Mononuclear cell (primary cell): ENCODE measurements around the gene PHF3. TPM values are rescaled to one million over a fixed set of nuclear protein-coding genes. Genes with fewer than 3 reads are reported as not detected.

ENCODE experiments used
- H3K27me3 ChIP-seq: 2 replicates; pipeline ENCODE4 v1.6.0; 2011; ENCODE audit warnings: low read length, control low read depth; ENCODE audit not compliant: insufficient read depth
- H3K4me1 ChIP-seq: 2 replicates; pipeline ENCODE4 v1.5.1; 2011; ENCODE audit warnings: mild to moderate bottlenecking, low read length, control low read depth; ENCODE audit not compliant: insufficient read depth
- H3K4me3 ChIP-seq: 2 replicates; pipeline ENCODE4 v1.5.1; 2011; ENCODE audit warnings: mild to moderate bottlenecking, low read length, moderate library complexity
- H3K9me3 ChIP-seq: 2 replicates; pipeline ENCODE4 v1.5.1; 2011; ENCODE audit warnings: low read depth, mild to moderate bottlenecking, control low read depth, low read length
- total RNA-seq: library from RNA; depleted of rRNA; stranded (reverse); fragments of >200 nt; gene quantifications from one replicate; pipeline ENCODE4 v1.2.3, GENCODE V29; 2012

PHF3 gene
- total RNA-seq, 1 donor, result 189 TPM

DNA sequence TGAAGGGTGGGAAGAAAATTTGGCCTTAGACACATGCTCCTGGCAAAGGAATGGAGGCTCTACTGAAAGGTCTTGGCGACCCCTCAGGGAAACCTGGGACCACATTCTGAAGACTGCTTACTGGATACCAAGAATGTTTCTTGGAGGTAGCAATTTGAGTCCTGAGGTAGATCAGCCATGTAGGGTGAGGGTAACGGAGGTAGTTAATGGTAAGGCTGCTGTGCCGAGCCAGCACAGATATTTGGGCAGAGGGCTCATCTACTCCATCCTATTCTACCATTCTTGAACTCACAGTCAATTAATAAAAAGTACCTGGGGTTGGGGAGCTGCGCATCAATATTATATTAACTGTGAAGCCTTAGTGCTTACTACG lies 401 bp upstream of the PHF3 start:
- Histone ChIP-seq H3K9me3 (no peaks in the 10 kb centered on the region), H3K4me3 (peak overlapping the region; percentile 70), H3K4me1 (peaks cover 9% of the 10 kb centered on the region), H3K27me3 (no peaks in the 10 kb centered on the region)

DNA sequence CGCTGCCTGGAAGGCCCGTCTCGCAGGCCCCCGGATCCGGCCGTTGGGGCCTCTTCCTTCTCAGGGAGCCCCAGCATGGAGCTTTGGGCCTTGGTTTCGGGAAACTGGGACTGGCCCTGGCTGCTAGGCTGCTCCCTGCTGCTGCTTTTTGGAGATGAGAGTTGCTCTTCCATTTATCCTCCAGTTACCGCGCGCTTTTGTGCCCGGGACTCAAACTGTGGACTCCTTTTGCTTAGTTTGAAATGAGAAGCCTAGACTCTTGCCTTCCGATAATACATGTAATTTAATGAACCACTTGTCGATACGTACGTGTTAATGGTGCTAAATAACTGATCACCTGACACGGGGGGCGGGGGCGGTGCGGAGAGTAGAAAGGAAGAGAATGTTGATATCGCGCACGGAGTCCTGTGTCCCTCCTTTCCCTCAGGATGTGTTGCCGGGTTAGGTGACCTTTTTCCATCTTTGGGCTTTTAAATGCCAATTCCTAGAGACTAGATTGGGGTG lies 968 bp downstream of the PHF3 start:
- Histone ChIP-seq H3K4me3 (peak overlapping the region; percentile 70), H3K9me3 (no peaks in the 10 kb centered on the region), H3K27me3 (no peaks in the 10 kb centered on the region), H3K4me1 (peaks cover 10% of the 10 kb centered on the region)

DNA sequence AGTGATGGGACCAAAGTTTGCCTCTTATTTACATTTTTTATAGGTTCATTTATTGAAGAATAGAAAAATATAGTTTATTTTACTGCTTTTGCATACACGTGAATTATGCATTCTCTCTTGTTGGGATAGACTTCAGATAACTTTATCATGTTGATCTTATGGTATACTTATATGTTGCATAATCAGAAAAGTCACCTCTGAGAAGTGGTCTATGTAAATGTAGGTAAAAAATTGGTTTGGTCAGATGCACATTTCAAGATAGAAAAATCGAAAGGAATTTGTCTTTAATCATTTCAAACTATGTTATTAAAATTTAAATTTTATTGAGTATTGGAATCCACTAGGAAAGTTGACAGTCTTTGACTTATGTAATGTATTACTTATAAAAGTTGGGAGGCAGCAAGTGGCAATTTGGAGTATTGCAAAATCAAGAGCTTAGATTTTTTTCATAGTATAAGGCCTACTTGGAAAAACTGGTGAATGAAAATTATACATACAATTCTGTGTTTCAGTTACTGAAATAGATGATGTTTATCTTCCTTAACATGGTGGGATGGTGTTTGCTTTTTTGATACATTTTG lies 2.4 kb downstream of the PHF3 start:
- H3K4me1 ChIP-seq, result peaks cover 12% of the 10 kb centered on the region
- H3K9me3 ChIP-seq, result no peaks in the 10 kb centered on the region
- H3K4me3 ChIP-seq, result no peak overlapping the region
- H3K27me3 ChIP-seq, result no peaks in the 10 kb centered on the region

DNA sequence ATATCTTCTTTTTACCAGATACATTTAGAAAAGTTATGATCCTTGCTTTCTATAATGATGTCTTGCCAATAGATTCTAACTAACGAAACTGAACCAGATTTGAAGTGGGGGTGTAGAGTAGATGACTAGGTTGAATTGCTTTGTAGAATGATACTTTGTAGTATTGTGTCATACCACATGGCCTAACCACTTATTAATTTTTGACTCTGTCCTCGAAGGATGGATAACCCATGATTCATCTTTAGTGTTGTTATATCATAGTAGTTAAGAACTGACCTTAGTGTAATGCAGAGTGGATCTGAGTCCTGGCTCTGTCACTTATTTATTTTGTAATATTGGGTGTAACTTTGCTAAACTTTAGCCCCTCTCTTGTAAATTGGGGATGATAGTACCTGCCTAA lies 4.5 kb downstream of the PHF3 start:
- Histone ChIP-seq H3K4me3 (no peak overlapping the region), H3K4me1 (peaks cover 16% of the 10 kb centered on the region), H3K27me3 (no peaks in the 10 kb centered on the region), H3K9me3 (no peaks in the 10 kb centered on the region)

DNA sequence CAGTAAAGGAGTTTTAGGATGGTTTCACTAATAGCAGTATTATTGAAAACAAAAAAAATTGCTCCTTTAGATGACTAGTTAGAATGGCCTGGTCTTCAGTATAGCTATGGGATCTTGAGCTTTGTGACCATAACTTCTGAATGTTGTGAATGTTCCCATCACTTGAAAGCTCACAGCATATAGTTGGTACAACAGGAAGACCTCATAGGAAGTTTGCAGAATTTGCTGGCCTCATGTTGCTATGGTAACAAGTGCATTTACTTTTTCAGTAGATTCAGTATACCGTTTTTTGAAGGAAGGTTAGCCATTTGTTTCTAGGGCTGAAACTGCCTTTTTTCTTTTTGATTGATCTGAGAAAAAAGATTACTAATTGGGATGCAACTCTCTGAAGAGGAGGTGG lies 8.3 kb downstream of the PHF3 start:
- Histone ChIP-seq H3K4me3 (no peak overlapping the region), H3K27me3 (no peaks in the 10 kb centered on the region), H3K4me1 (peaks cover 18% of the 10 kb centered on the region), H3K9me3 (no peaks in the 10 kb centered on the region)

DNA sequence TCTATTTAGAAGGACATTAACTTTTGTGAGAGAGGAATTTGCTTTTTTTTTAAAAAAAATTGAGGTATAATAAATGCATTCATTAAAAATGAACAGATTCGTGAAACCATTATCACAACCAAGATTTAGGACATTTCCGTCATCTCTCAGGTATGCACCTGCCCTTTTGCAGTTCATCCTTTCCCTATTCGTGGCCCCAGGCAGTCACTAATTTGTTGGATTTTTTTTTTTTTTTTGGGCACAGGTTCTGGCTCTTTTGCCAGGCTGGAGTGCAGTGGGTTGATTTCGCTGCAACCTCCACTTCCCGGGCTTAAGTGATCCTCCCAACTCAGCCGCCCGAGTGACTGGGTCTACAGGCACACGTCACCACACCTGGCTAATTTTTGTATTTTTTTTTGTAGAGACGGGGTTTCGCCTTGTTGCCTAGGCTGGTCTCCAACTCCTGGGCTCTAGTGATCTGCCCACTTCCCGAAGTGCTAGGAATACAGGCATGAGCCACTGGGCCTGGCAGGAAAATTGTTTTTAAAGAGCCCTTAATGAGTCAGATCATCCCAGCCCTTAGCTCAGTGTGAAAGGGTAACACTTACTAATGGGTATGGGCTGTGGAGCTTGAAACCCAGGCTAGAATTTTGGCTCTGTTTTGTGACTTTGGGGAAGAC lies 9.2 kb downstream of the PHF3 start:
- Histone ChIP-seq H3K4me1 (peaks cover 25% of the 10 kb centered on the region), H3K27me3 (no peaks in the 10 kb centered on the region), H3K9me3 (no peaks in the 10 kb centered on the region)

DNA sequence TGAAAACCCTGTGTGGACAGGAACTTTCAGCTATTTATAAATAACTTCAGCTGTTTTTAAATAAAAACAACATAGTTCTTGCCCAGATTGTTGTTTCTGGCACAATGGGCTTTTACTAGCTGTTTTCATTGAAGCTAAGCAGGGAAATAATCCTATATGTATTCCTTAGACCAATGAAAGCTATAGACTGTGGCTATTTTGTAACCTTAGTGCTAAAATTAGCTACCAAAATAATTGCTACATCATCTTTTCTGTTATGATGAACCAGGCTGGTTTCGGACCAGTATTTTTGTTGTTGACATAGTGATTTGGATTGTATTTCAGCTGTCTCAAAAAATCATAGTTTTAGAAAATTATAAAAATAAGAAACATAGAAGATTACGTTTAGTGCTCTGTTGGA lies 13.7 kb downstream of the PHF3 start:
- Histone ChIP-seq H3K27me3 (no peaks in the 10 kb centered on the region), H3K4me1 (peaks cover 24% of the 10 kb centered on the region), H3K4me3 (no peak overlapping the region), H3K9me3 (no peaks in the 10 kb centered on the region)

More for the DNA sequence above, 9.2 kb downstream of the PHF3 start:
- no peak overlapping the region for H3K4me3 ChIP-seq

DNA sequence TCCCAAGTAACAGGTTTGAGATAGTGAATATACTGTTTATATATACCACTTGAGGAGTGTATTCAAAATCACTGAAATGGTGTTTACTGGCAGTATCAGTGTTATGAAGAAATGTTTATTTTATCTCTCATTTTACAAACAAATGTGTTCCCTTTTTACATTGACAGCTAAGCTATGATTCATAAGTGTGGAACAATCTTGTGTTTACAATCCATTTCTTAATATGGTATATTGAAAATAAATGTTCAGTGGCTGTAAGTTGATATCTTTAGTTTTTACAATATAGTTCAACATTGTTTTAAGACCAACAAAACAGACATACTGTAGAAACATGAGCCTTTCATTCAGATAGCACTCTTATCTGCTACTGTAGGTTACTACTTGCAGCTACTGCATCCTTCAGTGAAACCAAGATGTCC lies 14.3 kb downstream of the PHF3 start:
- H3K4me3 ChIP-seq, result no peak overlapping the region
- H3K9me3 ChIP-seq, result no peaks in the 10 kb centered on the region
- peaks cover 25% of the 10 kb centered on the region for H3K4me1 ChIP-seq
- no peaks in the 10 kb centered on the region for H3K27me3 ChIP-seq

DNA sequence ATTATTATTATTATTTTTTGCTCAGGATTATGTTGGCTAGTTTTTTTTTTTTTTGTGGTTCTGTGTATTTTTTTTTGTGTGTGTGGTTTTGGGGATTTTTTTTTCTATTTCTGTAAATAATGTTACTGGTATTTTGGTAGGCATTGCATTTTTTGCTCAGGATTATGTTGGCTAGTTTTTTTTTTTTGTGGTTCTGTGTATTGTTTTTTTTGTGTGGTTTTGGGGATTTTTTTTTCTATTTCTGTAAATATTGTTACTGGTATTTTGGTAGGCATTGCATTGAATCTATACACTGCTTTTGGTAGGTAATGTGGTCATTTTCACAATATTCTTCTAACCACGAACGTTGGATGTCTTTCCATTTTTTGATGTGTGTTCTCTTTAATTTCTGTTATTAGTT lies 17.4 kb downstream of the PHF3 start:
- no peak overlapping the region for H3K4me3 ChIP-seq
- H3K9me3 ChIP-seq, result no peaks in the 10 kb centered on the region
- no peaks in the 10 kb centered on the region for H3K27me3 ChIP-seq
- peaks cover 24% of the 10 kb centered on the region for H3K4me1 ChIP-seq

DNA sequence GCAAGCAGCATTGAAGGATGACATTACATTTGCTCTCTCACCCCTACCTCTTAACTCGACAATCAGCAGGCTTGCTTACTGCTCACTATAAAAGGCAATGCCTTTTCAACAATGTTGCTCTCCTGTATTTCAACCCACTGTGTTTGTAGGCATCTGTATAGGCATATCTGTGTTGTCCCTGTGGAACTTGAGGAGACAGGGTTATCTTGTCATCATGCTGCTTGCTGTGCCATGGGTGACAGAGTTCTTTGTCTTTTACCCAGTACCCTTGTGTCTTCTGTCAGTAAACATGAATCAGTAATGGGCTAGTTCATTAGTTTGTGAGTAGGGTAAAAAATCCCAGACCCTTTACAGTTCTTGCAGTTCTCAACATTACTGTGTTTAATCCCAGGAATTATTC lies 25.2 kb downstream of the PHF3 start:
- Histone ChIP-seq H3K4me3 (no peak overlapping the region), H3K9me3 (no peaks in the 10 kb centered on the region), H3K4me1 (peaks cover 18% of the 10 kb centered on the region), H3K27me3 (no peaks in the 10 kb centered on the region)

DNA sequence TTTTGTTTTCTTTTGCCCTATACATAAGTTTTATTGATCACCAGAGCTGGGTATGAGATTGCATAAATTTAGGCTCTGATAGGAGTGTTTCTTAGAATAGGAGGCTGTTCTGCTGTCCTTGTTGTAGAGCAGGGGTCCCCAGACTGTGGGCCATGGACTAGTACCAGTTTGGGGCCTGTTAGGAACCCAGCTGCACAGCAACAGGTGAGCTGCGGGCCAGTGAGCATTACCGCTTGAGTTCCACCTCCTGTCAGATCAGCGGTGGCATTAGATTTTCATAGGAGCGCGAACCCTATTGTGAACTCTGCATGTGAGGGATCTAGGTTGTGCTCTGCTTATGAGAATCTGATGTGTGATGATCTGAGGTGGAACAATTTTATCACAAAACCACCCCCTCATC lies 26.2 kb downstream of the PHF3 start:
- H3K4me3 ChIP-seq, result no peak overlapping the region
- no peaks in the 10 kb centered on the region for H3K9me3 ChIP-seq
- peaks cover 18% of the 10 kb centered on the region for H3K4me1 ChIP-seq
- no peaks in the 10 kb centered on the region for H3K27me3 ChIP-seq

DNA sequence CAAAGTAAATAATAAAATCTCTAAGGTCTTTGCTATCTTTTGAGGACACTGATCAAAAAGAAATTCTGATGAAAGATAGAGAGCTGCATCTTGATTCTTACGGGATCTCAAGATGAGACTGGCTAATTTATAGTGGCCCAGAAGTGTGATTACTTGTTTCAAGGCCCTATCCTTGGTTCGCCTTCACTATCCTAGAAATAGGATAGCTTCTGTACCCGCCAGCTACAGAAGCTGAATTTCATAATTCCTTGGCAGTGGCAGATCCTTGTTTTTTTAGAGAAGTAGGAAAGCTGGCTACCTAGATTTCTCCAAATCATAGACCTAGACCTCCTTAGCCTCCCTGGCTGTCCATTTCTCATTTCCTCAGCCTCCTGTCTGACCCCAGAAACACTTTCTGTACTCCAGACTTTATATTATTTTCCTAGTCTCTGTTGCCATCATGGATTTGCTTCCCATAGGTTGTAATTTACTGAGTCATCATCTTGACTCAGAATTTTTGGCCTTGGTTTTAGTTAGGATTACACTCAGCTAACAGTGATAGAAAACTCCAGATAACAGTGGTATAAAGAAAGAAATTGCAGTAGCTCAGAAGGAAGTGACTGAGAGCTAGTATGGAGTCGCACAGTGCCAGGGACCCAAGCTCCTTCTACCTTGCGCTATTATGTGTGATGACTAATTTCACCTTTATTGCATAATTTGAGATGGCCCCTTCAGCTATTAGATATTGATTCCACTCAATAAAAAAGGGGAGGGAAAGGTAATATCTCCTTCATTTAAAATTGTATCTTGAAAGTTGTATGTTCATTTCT lies 27.7 kb downstream of the PHF3 start:
- no peaks in the 10 kb centered on the region for H3K27me3 ChIP-seq
- no peaks in the 10 kb centered on the region for H3K9me3 ChIP-seq
- H3K4me1 ChIP-seq, result peaks cover 18% of the 10 kb centered on the region
- H3K4me3 ChIP-seq, result no peak overlapping the region

DNA sequence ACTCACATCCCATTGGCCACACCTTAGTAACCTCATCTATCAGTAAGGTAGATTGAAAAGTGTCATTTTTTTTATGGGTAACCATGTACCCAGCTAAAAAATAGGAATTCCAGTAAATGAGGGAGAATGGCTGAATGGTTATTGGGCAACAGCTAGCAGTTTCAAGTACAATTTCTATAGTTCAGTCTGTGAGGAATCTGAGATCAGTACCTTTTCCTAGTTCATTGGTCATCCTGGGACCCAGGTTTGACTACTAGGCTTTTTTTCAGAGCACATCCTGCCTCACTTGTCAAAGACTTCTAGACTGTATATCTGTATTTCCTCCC lies 28.3 kb downstream of the PHF3 start:
- H3K4me3 ChIP-seq, result no peak overlapping the region
- H3K27me3 ChIP-seq, result no peaks in the 10 kb centered on the region
- H3K4me1 ChIP-seq, result peaks cover 14% of the 10 kb centered on the region

DNA sequence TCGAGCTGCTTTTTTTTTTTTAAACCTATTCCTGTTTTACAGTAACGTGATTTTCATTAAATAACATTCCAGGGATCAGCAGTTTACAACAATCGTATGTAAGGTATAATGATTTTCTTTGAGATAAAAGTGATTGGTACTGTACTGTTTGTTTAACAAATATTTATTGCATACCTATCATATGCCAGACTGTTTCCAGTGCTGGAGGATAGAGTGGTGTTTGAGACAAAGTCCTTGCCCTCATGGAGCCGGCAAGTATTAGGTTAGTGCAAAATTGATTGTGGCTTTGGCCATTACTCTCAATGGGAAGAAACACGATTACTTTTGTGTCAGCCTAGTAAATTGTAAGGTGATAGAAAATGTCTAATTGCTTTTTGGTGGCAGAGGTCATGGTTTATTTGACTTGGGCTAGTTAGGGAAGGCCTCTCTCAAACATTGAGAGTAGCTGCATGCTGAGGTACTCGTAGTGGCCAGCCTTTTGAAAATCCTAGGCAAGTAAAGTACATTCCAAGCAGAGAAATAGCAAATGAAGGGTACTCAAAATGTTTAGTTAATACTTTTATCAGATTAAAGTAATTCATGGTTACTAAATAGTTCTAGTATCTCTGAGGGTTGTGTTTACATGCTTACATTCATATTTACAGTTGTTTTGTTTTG lies 35.6 kb downstream of the PHF3 start:
- Histone ChIP-seq H3K9me3 (no peaks in the 10 kb centered on the region), H3K27me3 (no peaks in the 10 kb centered on the region), H3K4me3 (no peak overlapping the region), H3K4me1 (peaks cover 4% of the 10 kb centered on the region)

More for the DNA sequence above, 28.3 kb downstream of the PHF3 start:
- no peaks in the 10 kb centered on the region for H3K9me3 ChIP-seq

DNA sequence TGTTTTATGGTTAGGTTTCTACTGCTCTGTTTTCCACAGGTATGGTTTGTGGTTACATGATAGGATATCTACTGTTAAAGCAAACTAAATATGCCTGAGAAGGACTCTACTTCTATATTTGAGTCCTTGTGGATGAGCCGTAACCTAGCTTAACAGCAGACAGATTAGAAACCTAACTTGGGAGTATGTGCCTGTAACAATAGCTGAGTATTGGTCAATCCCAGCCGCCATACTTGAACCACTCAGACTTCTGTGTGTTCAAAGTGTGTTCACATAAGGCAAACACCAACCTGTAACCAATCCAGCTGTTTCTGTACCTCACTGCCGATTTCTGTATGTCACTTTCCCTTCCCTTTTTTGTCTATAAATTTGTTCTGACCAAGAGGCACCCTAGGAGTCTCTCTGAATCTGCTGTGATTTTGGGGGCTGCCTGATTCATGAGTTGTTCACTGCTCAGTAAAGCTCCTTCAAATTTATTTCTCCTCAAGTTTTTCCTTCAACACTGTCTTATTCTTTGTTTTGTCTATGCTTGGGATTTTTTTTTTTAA lies 37.1 kb downstream of the PHF3 start:
- Histone ChIP-seq H3K4me1 (peaks cover 10% of the 10 kb centered on the region), H3K27me3 (no peaks in the 10 kb centered on the region), H3K4me3 (no peak overlapping the region), H3K9me3 (no peaks in the 10 kb centered on the region)
